Skeletal muscle tissue (tissue), 4 donors: ENCODE measurements around the gene PLLP. TPM values are rescaled to one million over a fixed set of nuclear protein-coding genes. Genes with fewer than 3 reads are reported as not detected.

Experiments used
- H3K27ac ChIP-seq: one replicate; pipeline ENCODE4 v1.7.0; 2013; ENCODE audit warnings: mild to moderate bottlenecking, low read depth, low read length, inconsistent platforms
- H3K27me3 ChIP-seq, 3 donors: one replicate each; pipeline ENCODE4 v1.7.0; 2013; ENCODE audit warnings: low read length in 3 of 3; ENCODE audit not compliant: control insufficient read depth in 3 of 3, insufficient read depth in 3 of 3
- H3K36me3 ChIP-seq, 3 donors: one replicate each; pipeline ENCODE4 v1.7.0; 2013; ENCODE audit warnings: low read length in 3 of 3; ENCODE audit not compliant: control insufficient read depth in 3 of 3, insufficient read depth in 3 of 3
- H3K4me1 ChIP-seq, 3 donors: one replicate each; pipeline ENCODE4 v1.7.0; 2013; ENCODE audit warnings: low read length in 3 of 3, mild to moderate bottlenecking in 3 of 3; ENCODE audit not compliant: control insufficient read depth in 3 of 3, insufficient read depth in 3 of 3
- H3K4me3 ChIP-seq, 3 donors: one replicate each; pipeline ENCODE4 v1.7.0; 2013; ENCODE audit warnings: low read length in 3 of 3
- H3K9ac ChIP-seq, 3 donors: one replicate each; pipeline ENCODE4 v1.7.0; 2013; ENCODE audit warnings: low read length in 3 of 3, mild to moderate bottlenecking in 3 of 3, moderate library complexity in 2 of 3, low read depth in 1 of 3
- H3K9me3 ChIP-seq, 3 donors: one replicate each; pipeline ENCODE4 v1.7.0; 2013; ENCODE audit warnings: low read length in 3 of 3; ENCODE audit not compliant: control insufficient read depth in 3 of 3
- total RNA-seq: library from RNA; depleted of rRNA; stranded (reverse); fragments of >200 nt; gene quantifications from one replicate; pipeline ENCODE4 v1.2.3, GENCODE V29; 2014
- donor health status: Osteomylitis.

Gene PLLP
- total RNA-seq, 1 donor from 2014 or later: under 0.01 TPM

DNA sequence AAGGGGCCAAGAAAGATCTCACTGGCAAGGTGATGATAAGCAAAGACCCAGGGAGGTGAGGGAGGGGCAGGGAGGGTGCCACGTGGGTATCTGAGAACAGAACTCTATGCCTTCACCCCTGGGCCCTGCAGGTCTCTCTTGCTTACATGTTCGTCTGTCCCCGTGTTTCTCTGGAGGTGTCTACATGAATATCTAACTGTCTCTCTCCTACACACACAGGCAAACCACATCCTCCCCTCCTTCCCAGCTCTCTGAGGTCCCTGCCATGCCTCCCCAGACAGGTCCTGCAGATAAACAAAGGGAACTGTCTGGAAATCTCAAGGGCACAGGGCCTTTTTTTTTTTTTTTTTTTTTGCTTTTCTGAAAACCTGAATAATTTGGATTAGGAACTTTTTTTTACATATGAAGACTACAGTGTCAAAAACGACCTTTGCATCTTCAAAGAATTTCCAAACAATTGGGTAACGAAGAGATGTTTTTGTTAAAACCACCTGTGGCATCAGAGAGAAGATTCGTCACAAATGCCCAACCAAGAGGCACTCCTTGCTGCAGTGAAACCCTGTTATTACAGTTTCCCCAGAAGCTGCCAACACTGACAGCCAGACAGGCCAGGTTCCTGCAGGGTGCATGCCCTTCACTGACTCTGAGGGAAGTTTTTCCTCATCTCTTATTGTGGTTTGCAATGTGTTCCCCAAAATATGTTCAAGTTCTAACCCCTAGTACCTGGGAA lies 17.8 kb downstream of the PLLP start:
- H3K27ac ChIP-seq: no peak overlapping the region
- H3K9me3 ChIP-seq: no peaks in the 10 kb centered on the region
- H3K4me1 ChIP-seq: peaks cover 0 to 2% (median 0%) of the 10 kb centered on the region in 3 donors
- no peaks in the 10 kb centered on the region for H3K36me3 ChIP-seq
- H3K4me3 ChIP-seq: no peak overlapping the region
- peaks cover 0 to 3% (median 0%) of the 10 kb centered on the region in 3 donors for H3K27me3 ChIP-seq
- no peak overlapping the region for H3K9ac ChIP-seq

DNA sequence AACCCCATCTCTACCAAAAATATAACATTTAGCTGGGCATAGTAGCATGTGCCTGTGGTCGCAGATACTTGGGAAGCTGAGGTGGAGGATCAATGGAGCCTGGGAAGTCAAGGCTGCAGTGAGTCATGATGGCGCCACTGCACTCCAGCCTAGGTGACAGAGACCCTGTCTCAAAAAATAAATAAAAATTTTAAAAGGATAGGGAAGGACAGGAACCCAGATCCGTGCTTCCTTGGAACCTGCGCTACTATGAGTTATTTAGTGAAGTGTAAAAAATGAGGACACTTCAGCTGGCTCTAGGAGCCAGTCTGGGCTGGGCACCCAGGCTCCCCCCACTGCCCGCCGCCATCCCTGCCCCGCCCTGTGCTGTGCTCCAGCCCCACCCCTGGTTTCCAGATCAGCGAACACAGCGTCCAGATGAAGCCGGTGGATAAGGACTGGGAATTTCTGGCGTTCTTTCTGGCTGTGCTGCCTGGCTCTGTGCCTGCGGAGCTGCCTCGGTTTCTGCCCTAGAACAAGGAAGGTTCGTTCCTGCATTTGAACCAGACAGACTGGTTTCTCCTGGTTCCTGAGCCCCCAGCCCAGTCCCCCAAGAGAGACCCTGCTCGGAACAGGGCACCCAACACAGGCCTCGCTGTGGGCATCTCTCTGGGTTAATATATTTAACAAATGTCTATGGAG lies 18.5 kb downstream of the PLLP start:
- Histone ChIP-seq H3K9me3 (no peaks in the 10 kb centered on the region), H3K4me1 (peaks cover 0 to 2% (median 0%) of the 10 kb centered on the region in 3 donors), H3K4me3 (no peak overlapping the region), H3K27ac (no peak overlapping the region), H3K9ac (no peak overlapping the region), H3K36me3 (no peaks in the 10 kb centered on the region), H3K27me3 (peaks cover 0 to 3% (median 0%) of the 10 kb centered on the region in 3 donors)

DNA sequence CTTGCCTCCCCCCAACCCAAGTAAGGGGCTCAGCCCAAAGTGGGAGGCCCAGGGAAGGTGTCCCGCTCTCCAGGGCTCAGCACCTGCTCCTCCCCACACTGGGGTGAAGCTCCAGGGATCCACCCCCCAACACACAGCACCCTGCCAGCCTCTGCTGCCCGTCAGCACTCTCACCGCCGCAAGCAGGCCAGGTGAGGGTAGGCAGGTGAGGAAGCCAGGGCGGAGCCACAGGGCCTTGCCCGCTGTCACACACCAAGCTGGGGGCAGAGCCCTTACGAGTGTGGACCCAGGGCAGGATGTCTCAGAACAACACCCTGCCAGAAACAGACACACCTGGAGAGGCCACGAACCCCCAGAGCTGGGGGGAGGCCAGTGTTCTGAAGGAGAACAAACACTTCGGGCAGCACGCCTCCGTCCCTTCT lies 19.5 kb downstream of the PLLP start:
- Histone ChIP-seq H3K9ac (no peak overlapping the region), H3K9me3 (no peaks in the 10 kb centered on the region), H3K4me1 (peaks cover 0 to 4% (median 2%) of the 10 kb centered on the region in 3 donors), H3K27me3 (no peaks in the 10 kb centered on the region), H3K27ac (no peak overlapping the region), H3K36me3 (no peaks in the 10 kb centered on the region), H3K4me3 (no peak overlapping the region)

DNA sequence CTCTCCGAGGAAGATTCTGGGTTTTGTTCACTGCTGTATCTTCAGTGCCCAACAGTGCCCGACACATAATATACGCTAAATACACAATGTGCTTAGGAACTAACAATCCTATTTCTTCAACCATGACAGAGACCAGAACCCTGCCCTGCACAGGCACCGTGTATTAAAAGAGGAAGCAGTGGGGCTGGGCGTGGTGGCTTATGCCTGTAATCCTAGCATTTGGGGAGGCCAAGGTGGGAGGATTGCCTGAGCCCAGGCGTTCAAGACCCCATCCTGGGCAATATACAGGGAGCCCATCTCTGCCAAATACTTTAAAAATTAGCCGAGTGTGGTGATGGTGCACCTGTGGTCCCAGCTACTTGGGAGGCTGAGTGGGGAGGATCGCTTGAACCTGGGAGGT lies 20.1 kb downstream of the PLLP start:
- Histone ChIP-seq H3K4me1 (peaks cover 0 to 4% (median 2%) of the 10 kb centered on the region in 3 donors), H3K9ac (no peak overlapping the region), H3K27ac (no peak overlapping the region), H3K36me3 (no peaks in the 10 kb centered on the region), H3K9me3 (no peaks in the 10 kb centered on the region), H3K4me3 (no peak overlapping the region), H3K27me3 (no peaks in the 10 kb centered on the region)

DNA sequence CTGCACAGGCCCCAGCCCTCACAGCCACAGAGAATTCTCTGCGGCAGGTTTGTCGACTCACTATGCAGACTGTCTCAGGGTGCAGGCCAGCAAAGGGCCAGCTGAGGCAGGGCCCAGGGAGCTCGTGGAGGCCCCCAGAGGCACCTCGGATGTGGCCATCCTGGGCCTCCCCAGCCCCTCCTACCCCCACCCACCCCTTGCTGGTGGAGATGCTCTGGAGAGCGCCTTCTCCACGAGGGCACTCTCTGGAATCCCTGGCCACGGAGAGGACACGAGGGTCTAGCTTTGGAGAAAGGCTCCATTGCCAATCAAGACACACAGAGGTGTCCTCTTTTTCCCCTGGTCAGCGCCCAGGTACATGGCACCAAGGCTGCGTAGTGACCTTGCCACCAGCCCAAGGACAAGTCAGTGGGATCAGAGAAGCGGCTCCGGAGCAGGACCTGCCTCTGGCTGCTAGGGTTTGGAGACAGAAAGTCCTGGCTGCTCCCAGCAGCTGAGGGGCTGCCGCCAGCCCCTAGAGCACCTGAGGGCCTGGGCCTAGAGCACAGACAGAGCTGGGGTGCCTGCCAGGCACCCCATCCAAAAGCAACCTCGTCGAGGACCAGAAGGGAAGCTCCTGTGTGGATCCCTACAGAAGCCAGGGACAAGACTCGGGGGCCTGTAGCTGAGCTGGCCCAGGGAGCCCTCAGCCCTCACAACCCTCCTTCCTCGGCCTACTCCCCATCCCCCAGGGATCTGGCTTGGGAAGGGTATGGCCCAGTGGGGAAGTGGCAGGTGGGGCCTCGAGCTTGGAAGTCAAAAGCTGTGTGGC lies 20.7 kb downstream of the PLLP start:
- H3K27ac ChIP-seq: no peak overlapping the region
- H3K36me3 ChIP-seq: no peaks in the 10 kb centered on the region
- H3K27me3 ChIP-seq: no peaks in the 10 kb centered on the region
- H3K9me3 ChIP-seq: no peaks in the 10 kb centered on the region
- no peak overlapping the region for H3K9ac ChIP-seq
- no peak overlapping the region for H3K4me3 ChIP-seq
- H3K4me1 ChIP-seq: peaks cover 0 to 4% (median 2%) of the 10 kb centered on the region in 3 donors

DNA sequence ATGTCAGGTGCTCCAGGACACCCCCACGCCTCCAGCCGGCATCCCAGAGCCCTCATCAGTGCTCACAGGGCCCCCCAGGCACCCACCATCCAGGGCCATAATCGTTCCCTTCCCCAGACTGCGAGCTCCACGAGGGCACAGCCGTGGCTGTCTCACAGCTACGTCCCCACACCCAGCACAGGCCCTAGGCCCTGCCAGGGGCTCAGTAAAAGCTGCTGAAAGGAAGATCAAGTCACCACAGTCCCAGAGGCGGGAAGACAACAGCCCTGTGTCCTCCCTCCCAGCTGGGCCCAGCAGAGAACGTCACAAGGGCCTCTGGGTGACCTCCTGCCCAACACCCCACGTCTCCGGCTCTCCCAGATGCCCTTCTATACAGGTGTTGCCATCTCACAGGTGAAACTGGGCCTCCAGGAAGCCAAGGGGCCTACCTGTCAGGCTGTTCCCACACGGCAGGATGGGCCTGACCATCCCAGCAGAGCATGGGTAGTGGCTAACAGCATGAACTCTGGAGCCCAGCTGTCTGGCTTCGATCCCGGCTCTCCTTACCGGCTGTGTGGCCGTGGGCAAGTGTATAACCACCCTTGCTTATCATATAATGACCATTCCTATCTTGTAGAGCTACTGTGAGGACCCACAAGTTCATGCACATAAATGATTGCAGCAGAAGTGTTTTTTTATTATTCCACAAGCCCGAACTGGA lies 21.5 kb downstream of the PLLP start:
- Histone ChIP-seq H3K9me3 (no peaks in the 10 kb centered on the region), H3K36me3 (no peaks in the 10 kb centered on the region), H3K4me1 (peaks cover 0 to 4% (median 2%) of the 10 kb centered on the region in 3 donors), H3K27ac (no peak overlapping the region), H3K27me3 (no peaks in the 10 kb centered on the region), H3K9ac (no peak overlapping the region), H3K4me3 (no peak overlapping the region)

DNA sequence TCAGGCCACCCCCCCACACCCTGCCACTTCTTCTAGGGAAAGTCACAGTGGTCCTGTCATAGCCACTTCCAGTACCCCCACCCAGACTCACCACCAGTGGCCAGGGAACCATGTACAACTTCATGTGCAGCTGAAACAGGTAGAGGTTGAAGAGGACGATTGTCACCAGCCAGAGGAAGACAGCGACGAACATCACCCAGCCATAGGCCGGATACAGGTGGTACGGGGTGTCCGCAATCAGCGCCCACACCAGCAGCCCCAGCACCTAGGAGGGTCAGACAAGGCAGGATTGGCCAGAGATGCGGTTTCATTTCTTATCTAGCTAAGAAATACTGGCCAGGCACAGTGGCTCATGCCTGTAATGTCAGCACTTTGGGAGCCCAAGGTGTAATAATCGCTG lies 22.7 kb downstream of the PLLP start:
- Histone ChIP-seq H3K36me3 (peaks cover 1 to 6% (median 2%) of the 10 kb centered on the region in 3 donors), H3K27ac (no peak overlapping the region)

DNA sequence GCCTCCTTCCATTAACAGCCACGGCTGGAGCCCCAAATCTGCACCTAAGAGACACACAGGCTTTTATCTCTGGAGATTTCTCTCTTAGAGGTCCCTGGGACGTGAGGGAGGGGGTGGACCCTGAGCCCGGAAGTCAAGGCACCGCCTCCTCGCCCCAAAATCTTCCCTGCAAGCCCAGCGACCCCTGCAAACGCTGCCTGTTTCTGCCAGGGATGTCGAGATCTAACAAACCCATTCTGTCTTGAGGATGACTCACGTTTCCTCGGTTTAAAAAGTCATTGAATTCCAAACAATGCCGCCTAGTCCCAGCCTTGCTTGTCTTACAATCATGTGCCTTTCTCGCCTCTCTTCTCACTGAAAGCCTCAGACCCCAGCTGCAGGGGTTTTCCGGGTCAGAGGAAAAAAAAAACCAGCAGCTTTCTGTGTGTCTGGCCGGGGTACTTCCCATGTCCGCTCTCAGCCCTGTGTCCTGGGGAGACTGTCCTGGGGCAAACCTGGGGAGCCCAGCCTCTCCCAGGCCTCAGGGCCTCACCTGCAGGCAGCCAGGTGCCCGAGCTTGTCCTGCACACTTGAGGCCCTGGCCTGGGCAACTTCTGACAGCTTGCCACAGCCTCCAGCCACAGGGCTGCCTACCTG lies 24.1 kb downstream of the PLLP start:
- Histone ChIP-seq H3K9me3 (no peaks in the 10 kb centered on the region), H3K4me3 (no peak overlapping the region), H3K36me3 (peaks cover 4 to 16% (median 14%) of the 10 kb centered on the region in 3 donors), H3K27ac (no peak overlapping the region), H3K9ac (peak overlapping the region in 2 of 3 donors; percentile 25 to 51), H3K4me1 (peaks cover 0 to 4% (median 0%) of the 10 kb centered on the region in 3 donors), H3K27me3 (no peaks in the 10 kb centered on the region)

More for the DNA sequence above, 22.7 kb downstream of the PLLP start:
- H3K9ac ChIP-seq: no peak overlapping the region
- no peaks in the 10 kb centered on the region for H3K27me3 ChIP-seq
- no peaks in the 10 kb centered on the region for H3K9me3 ChIP-seq
- H3K4me3 ChIP-seq: no peak overlapping the region
- H3K4me1 ChIP-seq: peaks cover 0 to 4% (median 0%) of the 10 kb centered on the region in 3 donors

DNA sequence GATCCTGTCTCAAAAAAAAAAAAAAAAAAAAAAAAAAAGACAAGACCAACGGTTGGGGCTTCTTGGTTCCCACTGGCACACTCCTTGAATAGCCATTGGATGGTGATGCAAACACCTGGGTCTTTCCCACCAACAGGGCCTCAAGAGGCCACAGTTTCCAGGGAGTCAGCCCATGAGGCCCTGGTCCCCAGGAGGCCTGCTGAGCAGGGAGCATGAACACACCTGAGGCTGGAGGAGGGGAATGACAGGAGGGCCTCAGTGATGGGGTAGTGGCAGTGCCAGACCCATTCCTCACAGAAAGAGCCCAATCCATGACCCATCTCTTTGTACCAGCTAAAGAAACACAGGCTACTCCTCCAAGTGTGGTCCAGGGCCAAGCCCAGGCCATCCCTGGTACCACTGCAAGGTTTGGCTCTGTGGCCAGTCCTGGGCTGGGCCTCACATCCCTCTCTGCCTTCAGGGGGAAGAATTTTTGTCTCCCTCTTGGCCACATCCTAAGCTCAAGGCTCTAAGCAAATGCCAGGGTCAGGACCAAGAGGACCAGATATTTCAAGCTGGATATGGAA lies 25.5 kb downstream of the PLLP start:
- Histone ChIP-seq H3K36me3 (peaks cover 7 to 22% (median 21%) of the 10 kb centered on the region in 3 donors), H3K4me3 (no peak overlapping the region), H3K9me3 (no peaks in the 10 kb centered on the region), H3K27ac (no peak overlapping the region), H3K4me1 (peaks cover 0 to 4% (median 0%) of the 10 kb centered on the region in 3 donors), H3K27me3 (no peaks in the 10 kb centered on the region), H3K9ac (no peak overlapping the region)
